Measurements from ENCODE around the gene HIF1A.
"Not testable (repeated sequence)": the region's sequence is repeated elsewhere in the genome, so short reads cannot be mapped to it uniquely, and the experiment has no call there.

The HIF1A gene

GRCh38 chr14:61694830-61695694, at the start of gene HIF1A:
Gene HIF1A (plus strand): TSS chr14:61695513. CDS start chr14:61695805, 292 bp downstream.
- in situ Hi-C loops (cut with MboI; ENCODE audit: low sequenced_read_pairs): no loop called here

- in situ Hi-C loops (cut with MboI; ENCODE audit: low sequenced_read_pairs): no loop called here
Observed at GRCh38 chr14:61646366-61647116, 48.8 kb upstream of the HIF1A start.

- in situ Hi-C loops (cut with MboI; ENCODE audit: low sequenced_read_pairs): no loop called here
Observed at GRCh38 chr14:61647704-61648103, 47.6 kb upstream of the HIF1A start.

GRCh38 chr14:61648377-61648776, 46.9 kb upstream of the HIF1A start:
- in situ Hi-C loops (cut with MboI; ENCODE audit: low sequenced_read_pairs): no loop called here

GRCh38 chr14:61649283-61649682, 46.0 kb upstream of the HIF1A start:
- in situ Hi-C loops (cut with MboI; ENCODE audit: low sequenced_read_pairs): no loop called here

- in situ Hi-C loops (cut with MboI; ENCODE audit: low sequenced_read_pairs): no loop called here
Observed at GRCh38 chr14:61651355-61651754, 44.0 kb upstream of the HIF1A start.

- in situ Hi-C loops (cut with MboI; ENCODE audit: low sequenced_read_pairs): no loop called here
Observed at GRCh38 chr14:61652526-61653262, 42.6 kb upstream of the HIF1A start.

GRCh38 chr14:61653507-61653906, 41.8 kb upstream of the HIF1A start:
- in situ Hi-C loops (cut with MboI; ENCODE audit: low sequenced_read_pairs): no loop called here

- in situ Hi-C loops (cut with MboI; ENCODE audit: low sequenced_read_pairs): no loop called here
Observed at GRCh38 chr14:61654026-61654425, 41.3 kb upstream of the HIF1A start.

GRCh38 chr14:61655777-61656176, 39.5 kb upstream of the HIF1A start:
- in situ Hi-C loops (cut with MboI; ENCODE audit: low sequenced_read_pairs): no loop called here

- in situ Hi-C loops (cut with MboI; ENCODE audit: low sequenced_read_pairs): no loop called here
Observed at GRCh38 chr14:61656341-61656740, 39.0 kb upstream of the HIF1A start.

GRCh38 chr14:61658111-61658510, 37.2 kb upstream of the HIF1A start:
- in situ Hi-C loops (cut with MboI; ENCODE audit: low sequenced_read_pairs): not testable (repeated sequence)

- in situ Hi-C loops (cut with MboI; ENCODE audit: low sequenced_read_pairs): no loop called here
Observed at GRCh38 chr14:61659582-61659981, 35.7 kb upstream of the HIF1A start.

- in situ Hi-C loops (cut with MboI; ENCODE audit: low sequenced_read_pairs): no loop called here
Observed at GRCh38 chr14:61661471-61662400, 33.6 kb upstream of the HIF1A start.

GRCh38 chr14:61662437-61663311, 32.6 kb upstream of the HIF1A start:
- in situ Hi-C loops (cut with MboI; ENCODE audit: low sequenced_read_pairs): no loop called here

GRCh38 chr14:61663312-61663979, 31.9 kb upstream of the HIF1A start:
- in situ Hi-C loops (cut with MboI; ENCODE audit: low sequenced_read_pairs): no loop called here

- in situ Hi-C loops (cut with MboI; ENCODE audit: low sequenced_read_pairs): no loop called here
Observed at GRCh38 chr14:61668282-61668681, 27.0 kb upstream of the HIF1A start.

GRCh38 chr14:61670576-61670975, 24.7 kb upstream of the HIF1A start:
- in situ Hi-C loops (cut with MboI; ENCODE audit: low sequenced_read_pairs): no loop called here

GRCh38 chr14:61671082-61671481, 24.2 kb upstream of the HIF1A start:
- in situ Hi-C loops (cut with MboI; ENCODE audit: low sequenced_read_pairs): no loop called here

All from HL-60/S4 treated with retinoic acid at 250 ng/mL for 4 days and 3 days (cell line).